Mesenchymal stem cell (in vitro differentiated cells and primary cell): ENCODE measurements around the gene DPP6.

Experiments used
- DNase-seq: peaks from one replicate; pipeline ENCODE4 v3.0.0-alpha.2; 2013
- H2AFZ ChIP-seq: one replicate; pipeline ENCODE4 v1.6.1; 2013; ENCODE audit warnings: low read depth, mild to moderate bottlenecking, control low read depth, inconsistent platforms, low read length, moderate library complexity
- H2AK5ac ChIP-seq: 2 replicates; pipeline ENCODE4 v1.6.1; 2013; ENCODE audit warnings: low read length, moderate library complexity, mild to moderate bottlenecking, inconsistent platforms; ENCODE audit not compliant: severe bottlenecking
- H2BK120ac ChIP-seq: one replicate; pipeline ENCODE4 v1.6.1; 2013; ENCODE audit warnings: low read depth, mild to moderate bottlenecking, inconsistent platforms, low read length, moderate library complexity
- H2BK12ac ChIP-seq, 2 experiments: one replicate each; pipeline ENCODE4 v1.6.1; 2013; ENCODE audit warnings: inconsistent platforms in 2 of 2, low read length in 2 of 2, mild to moderate bottlenecking in 2 of 2, moderate library complexity in 2 of 2, control low read depth in 1 of 2
- H2BK15ac ChIP-seq: one replicate; pipeline ENCODE4 v1.6.1; 2013; ENCODE audit warnings: mild to moderate bottlenecking, low read depth, inconsistent platforms; ENCODE audit not compliant: poor library complexity, severe bottlenecking
- H2BK5ac ChIP-seq: 2 replicates; pipeline ENCODE4 v1.6.1; 2013; ENCODE audit warnings: low read depth, mild to moderate bottlenecking, low read length, control low read depth, inconsistent platforms; ENCODE audit not compliant: poor library complexity, severe bottlenecking
- H3K14ac ChIP-seq, 2 experiments: one replicate each; pipeline ENCODE4 v1.6.1; 2013; ENCODE audit warnings: inconsistent platforms in 2 of 2, low read length in 2 of 2, control low read depth in 1 of 2, mild to moderate bottlenecking in 1 of 2, moderate library complexity in 1 of 2
- H3K18ac ChIP-seq, 2 experiments: one replicate each; pipeline ENCODE4 v1.6.1; 2013; ENCODE audit warnings: inconsistent platforms in 2 of 2, low read length in 2 of 2, control low read depth in 1 of 2, low read depth in 1 of 2, mild to moderate bottlenecking in 1 of 2
- H3K23ac ChIP-seq, 2 experiments: one replicate each; pipeline ENCODE4 v1.6.1; 2013; ENCODE audit warnings: inconsistent platforms in 2 of 2, low read length in 2 of 2, mild to moderate bottlenecking in 2 of 2, moderate library complexity in 2 of 2, control low read depth in 1 of 2
- H3K27ac ChIP-seq: 2 replicates; pipeline ENCODE4 v1.5.1; 2013; ENCODE audit warnings: mild to moderate bottlenecking, moderate library complexity, low read length, control low read depth, inconsistent platforms; ENCODE audit not compliant: poor library complexity, severe bottlenecking
- H3K27me3 ChIP-seq, 2 experiments: 2 replicates each; pipeline versions ENCODE4 v1.6.1 to v1.7.0; 2013; ENCODE audit warnings: low read length in 2 of 2, mild to moderate bottlenecking in 2 of 2, moderate library complexity in 2 of 2, control low read depth in 1 of 2, inconsistent platforms in 1 of 2; ENCODE audit not compliant: control insufficient read depth in 1 of 2, insufficient read depth in 1 of 2
- H3K36me3 ChIP-seq, 2 experiments: 2 replicates each; pipeline versions ENCODE4 v1.6.1 to v1.7.0; 2013; ENCODE audit warnings: low read length in 2 of 2, control low read depth in 1 of 2, inconsistent platforms in 1 of 2, low read depth in 1 of 2, mild to moderate bottlenecking in 1 of 2; ENCODE audit not compliant: insufficient read depth in 2 of 2, control insufficient read depth in 1 of 2
- H3K4ac ChIP-seq, 2 experiments: one replicate each; pipeline ENCODE4 v1.6.1; 2013; ENCODE audit warnings: inconsistent platforms in 2 of 2, low read length in 2 of 2, mild to moderate bottlenecking in 2 of 2, moderate library complexity in 2 of 2, control low read depth in 1 of 2, low read depth in 1 of 2
- H3K4me1 ChIP-seq: 2 replicates; pipeline ENCODE4 v1.6.1; 2013; ENCODE audit warnings: low read depth, low read length, control low read depth; ENCODE audit not compliant: control insufficient read depth, insufficient read depth
- H3K4me2 ChIP-seq: 2 replicates; pipeline ENCODE4 v1.6.1; 2013; ENCODE audit warnings: low read length, mild to moderate bottlenecking, inconsistent platforms; ENCODE audit not compliant: poor library complexity, severe bottlenecking
- H3K4me3 ChIP-seq, 2 experiments: 2 replicates each; pipeline versions ENCODE4 v1.5.1 to v1.7.0; 2013; ENCODE audit warnings: low read length in 2 of 2, mild to moderate bottlenecking in 2 of 2, control low read depth in 1 of 2, low read depth in 1 of 2; ENCODE audit not compliant: insufficient read depth in 1 of 2
- H3K79me1 ChIP-seq: replicated peaks from 2 replicates; pipeline ENCODE4 v1.6.1; 2013; ENCODE audit warnings: mild to moderate bottlenecking, control low read depth, low read length, inconsistent platforms; ENCODE audit not compliant: poor library complexity, severe bottlenecking
- H3K9ac ChIP-seq: 2 replicates; pipeline ENCODE4 v1.7.0; 2013; ENCODE audit warnings: mild to moderate bottlenecking, low read length, moderate library complexity
- H3K9me3 ChIP-seq: 2 replicates; pipeline ENCODE4 v1.7.0; 2013; ENCODE audit warnings: mild to moderate bottlenecking, low read length; ENCODE audit not compliant: control insufficient read depth
- H4K8ac ChIP-seq: one replicate; pipeline ENCODE4 v1.6.1; 2013; ENCODE audit warnings: inconsistent platforms, mild to moderate bottlenecking, low read length, moderate library complexity
- H4K91ac ChIP-seq: one replicate; pipeline ENCODE4 v1.6.1; 2013; ENCODE audit warnings: mild to moderate bottlenecking, low read length, inconsistent platforms
- WGBS: methylation state at CpG from one replicate; pipeline ENCODE4 v1.1.7; 2013; ENCODE audit warnings: mixed read lengths; 5-methylcytosine and 5-hydroxymethylcytosine counted together

The DPP6 gene

DNA sequence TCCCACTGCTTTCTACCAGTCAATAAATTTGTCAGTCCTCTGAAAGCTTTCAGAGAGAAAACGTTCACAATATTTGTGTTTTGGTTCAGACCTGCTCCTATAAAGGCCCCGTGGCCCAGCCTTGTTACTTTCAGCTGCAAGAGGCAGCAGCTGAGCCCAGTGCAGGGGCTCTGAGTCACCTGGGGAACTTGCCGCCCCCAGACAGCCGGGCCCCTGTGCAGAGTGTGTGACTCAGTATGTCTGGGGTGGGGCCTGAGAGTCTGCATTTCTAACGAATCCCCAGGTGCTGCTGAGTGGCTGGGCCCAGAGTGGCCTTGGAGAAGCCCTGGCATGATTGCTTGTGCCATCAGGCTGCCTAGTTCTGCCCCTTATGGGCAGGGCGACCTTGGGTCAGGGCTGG lies 647.2 kb downstream of the DPP6 start:
- Histone ChIP-seq H3K23ac (no peak overlapping the region), H2BK15ac (no peak overlapping the region), H3K79me1 (no peaks in the 10 kb centered on the region), H3K36me3 (no peaks in the 10 kb centered on the region), H2AK5ac (no peak overlapping the region), H3K4me2 (no peak overlapping the region), H2BK12ac (no peak overlapping the region), H3K27ac (no peak overlapping the region), H4K91ac (no peak overlapping the region), H3K4me1 (no peaks in the 10 kb centered on the region), H3K18ac (no peak overlapping the region), H3K4me3 (no peak overlapping the region), H2BK120ac (no peak overlapping the region), H2BK5ac (no peak overlapping the region), H3K27me3 (no peaks in the 10 kb centered on the region), H4K8ac (no peak overlapping the region), H3K9me3 (peaks cover 18% of the 10 kb centered on the region), H3K9ac (no peak overlapping the region), H3K4ac (no peak overlapping the region), H2AFZ (no peak overlapping the region), H3K14ac (no peak overlapping the region)
- DNase-seq, result no peak
- 56% methylated on average over 6 of the region's 6 CpGs for WGBS

DNA sequence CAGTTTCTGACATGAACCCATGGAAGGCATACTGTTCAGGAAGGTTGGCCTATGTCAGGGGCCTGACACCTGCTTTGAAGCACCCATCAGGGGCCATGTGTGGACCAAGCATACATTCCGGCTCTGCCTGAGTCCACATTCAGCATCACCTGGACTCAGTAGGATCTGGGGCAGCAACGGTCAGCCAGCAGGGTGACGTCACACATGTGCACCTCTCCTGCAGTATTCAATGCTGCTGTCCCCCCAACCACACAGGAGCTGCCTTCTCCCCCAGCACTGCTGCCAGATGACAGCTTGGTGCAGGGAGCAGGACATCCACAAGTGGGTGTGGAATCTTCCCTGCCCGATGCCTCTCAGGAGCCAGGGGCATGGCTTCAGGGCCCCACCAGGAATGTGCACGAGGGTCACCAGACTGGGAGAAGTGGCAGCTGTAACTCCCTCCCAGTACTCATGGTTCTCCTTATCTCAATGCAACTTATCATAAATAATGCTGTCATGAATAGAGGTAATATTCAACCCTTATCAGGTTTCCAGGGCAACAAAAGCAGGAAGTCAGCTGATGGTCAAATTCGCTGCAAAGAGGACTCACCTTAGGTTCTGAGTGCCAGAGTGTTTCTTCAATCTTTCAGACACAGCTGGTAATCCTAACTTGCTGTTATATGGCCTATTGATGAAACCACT lies 657.8 kb downstream of the DPP6 start:
- WGBS, result 67% methylated on average over 6 of the region's 6 CpGs
- no peak for DNase-seq
- no peak overlapping the region for H3K18ac ChIP-seq
- H2BK15ac ChIP-seq, result no peak overlapping the region
- no peaks in the 10 kb centered on the region for H3K79me1 ChIP-seq
- H2AK5ac ChIP-seq, result no peak overlapping the region
- no peak overlapping the region for H4K91ac ChIP-seq
- no peak overlapping the region for H3K4me3 ChIP-seq
- no peak overlapping the region for H2AFZ ChIP-seq
- H3K4me2 ChIP-seq, result no peak overlapping the region
- H3K23ac ChIP-seq, result no peak overlapping the region
- peaks cover 14% of the 10 kb centered on the region for H3K9me3 ChIP-seq
- H3K9ac ChIP-seq, result no peak overlapping the region
- H3K27ac ChIP-seq, result no peak overlapping the region
- H3K4ac ChIP-seq, result no peak overlapping the region
- no peak overlapping the region for H3K14ac ChIP-seq
- no peak overlapping the region for H2BK12ac ChIP-seq
- no peaks in the 10 kb centered on the region for H3K27me3 ChIP-seq
- no peak overlapping the region for H2BK5ac ChIP-seq
- H4K8ac ChIP-seq, result no peak overlapping the region
- no peaks in the 10 kb centered on the region for H3K4me1 ChIP-seq
- H2BK120ac ChIP-seq, result no peak overlapping the region
- no peaks in the 10 kb centered on the region for H3K36me3 ChIP-seq

DNA sequence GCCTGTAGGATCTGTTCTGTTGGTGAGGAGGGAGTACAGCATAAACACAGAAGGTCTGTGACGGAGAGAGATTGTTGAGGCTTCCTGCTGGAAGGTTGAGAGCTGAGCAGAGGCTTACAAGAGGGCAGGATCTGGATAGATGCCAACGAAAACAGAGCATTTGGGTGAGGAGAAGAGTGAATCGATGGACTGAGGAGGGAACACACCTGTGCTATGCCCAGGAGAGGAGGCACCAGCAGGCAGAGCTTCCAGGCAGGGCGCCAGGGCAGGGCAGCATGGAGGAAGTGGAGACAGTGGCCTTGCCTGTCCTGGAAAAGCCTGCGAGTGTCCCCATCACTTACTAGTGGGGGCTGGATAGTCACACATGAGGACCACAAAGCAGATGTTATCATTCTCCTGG lies 667.8 kb downstream of the DPP6 start:
- Histone ChIP-seq H3K14ac (no peak overlapping the region), H2AFZ (no peak overlapping the region), H2AK5ac (no peak overlapping the region), H2BK120ac (no peak overlapping the region), H3K23ac (no peak overlapping the region), H3K79me1 (no peaks in the 10 kb centered on the region), H4K91ac (no peak overlapping the region), H3K4me3 (no peak overlapping the region), H3K36me3 (no peaks in the 10 kb centered on the region), H3K18ac (no peak overlapping the region), H2BK12ac (no peak overlapping the region), H2BK5ac (no peak overlapping the region), H3K27ac (no peak overlapping the region), H3K4me2 (no peak overlapping the region), H3K4ac (no peak overlapping the region), H3K9ac (no peak overlapping the region), H2BK15ac (no peak overlapping the region), H3K9me3 (peaks cover 5% of the 10 kb centered on the region), H3K4me1 (no peaks in the 10 kb centered on the region), H3K27me3 (no peaks in the 10 kb centered on the region), H4K8ac (no peak overlapping the region)
- WGBS, result 44% methylated on average over 5 of the region's 5 CpGs
- no peak for DNase-seq

DNA sequence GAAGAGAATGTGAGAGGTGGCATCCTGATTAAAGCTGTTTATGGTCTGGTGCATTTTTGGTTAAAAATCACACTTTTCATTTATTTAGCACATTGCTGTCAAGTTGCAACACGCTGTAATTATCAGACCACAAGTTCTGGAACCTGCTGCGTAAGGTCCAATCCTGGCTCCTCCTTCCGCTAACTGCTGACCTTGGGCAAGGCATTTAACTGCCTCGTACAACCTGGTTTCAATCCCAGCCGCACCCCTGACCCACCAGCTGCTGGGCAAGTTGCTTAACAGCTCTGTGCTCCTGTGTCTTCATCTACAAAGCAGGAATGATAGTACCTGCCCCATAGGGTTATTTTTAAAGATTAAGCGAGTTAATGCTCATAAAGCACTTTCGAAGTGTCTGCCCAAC lies 668.9 kb downstream of the DPP6 start:
- WGBS, result 77% methylated on average over 6 of the region's 7 CpGs
- Histone ChIP-seq H3K9me3 (peaks cover 7% of the 10 kb centered on the region), H3K4ac (no peak overlapping the region), H4K8ac (no peak overlapping the region), H2BK12ac (no peak overlapping the region), H3K9ac (no peak overlapping the region), H3K4me3 (no peak overlapping the region), H2BK120ac (no peak overlapping the region), H3K18ac (no peak overlapping the region), H2AFZ (no peak overlapping the region), H3K27me3 (no peaks in the 10 kb centered on the region), H2BK15ac (no peak overlapping the region), H3K14ac (no peak overlapping the region), H3K36me3 (no peaks in the 10 kb centered on the region), H3K4me2 (no peak overlapping the region), H3K23ac (no peak overlapping the region), H3K27ac (no peak overlapping the region), H4K91ac (no peak overlapping the region), H3K79me1 (no peaks in the 10 kb centered on the region), H2AK5ac (no peak overlapping the region), H3K4me1 (no peaks in the 10 kb centered on the region), H2BK5ac (no peak overlapping the region)
- DNase-seq, result no peak
